ENCODE measurements around the gene TLE3.

- TF ChIP-seq CTCF (optimal IDR thresholded peaks at IDR 0.05 in 1 of 3, IDR thresholded peaks at IDR 0.05 in 1 of 3, conservative IDR thresholded peaks at IDR 0.05 in 1 of 3; ENCODE audit: extremely low read depth in 1 of 3, insufficient read depth in 2 of 3, low read length in 3 of 3) (no peak), EZH2 (IDR thresholded peaks at IDR 0.05; ENCODE audit: low read length) (no peak)
Measured at GRCh38 chr15:70081612-70082011, 16.1 kb downstream of the TLE3 start.
